SW480 (cell line): ENCODE measurements around the gene RERG.

Source experiments
- DNase-seq: peaks from one replicate; pipeline ENCODE4 v3.0.0-alpha.2; 2016; ENCODE audit warnings: low spot score

Gene RERG, protein sequence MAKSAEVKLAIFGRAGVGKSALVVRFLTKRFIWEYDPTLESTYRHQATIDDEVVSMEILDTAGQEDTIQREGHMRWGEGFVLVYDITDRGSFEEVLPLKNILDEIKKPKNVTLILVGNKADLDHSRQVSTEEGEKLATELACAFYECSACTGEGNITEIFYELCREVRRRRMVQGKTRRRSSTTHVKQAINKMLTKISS

DNA sequence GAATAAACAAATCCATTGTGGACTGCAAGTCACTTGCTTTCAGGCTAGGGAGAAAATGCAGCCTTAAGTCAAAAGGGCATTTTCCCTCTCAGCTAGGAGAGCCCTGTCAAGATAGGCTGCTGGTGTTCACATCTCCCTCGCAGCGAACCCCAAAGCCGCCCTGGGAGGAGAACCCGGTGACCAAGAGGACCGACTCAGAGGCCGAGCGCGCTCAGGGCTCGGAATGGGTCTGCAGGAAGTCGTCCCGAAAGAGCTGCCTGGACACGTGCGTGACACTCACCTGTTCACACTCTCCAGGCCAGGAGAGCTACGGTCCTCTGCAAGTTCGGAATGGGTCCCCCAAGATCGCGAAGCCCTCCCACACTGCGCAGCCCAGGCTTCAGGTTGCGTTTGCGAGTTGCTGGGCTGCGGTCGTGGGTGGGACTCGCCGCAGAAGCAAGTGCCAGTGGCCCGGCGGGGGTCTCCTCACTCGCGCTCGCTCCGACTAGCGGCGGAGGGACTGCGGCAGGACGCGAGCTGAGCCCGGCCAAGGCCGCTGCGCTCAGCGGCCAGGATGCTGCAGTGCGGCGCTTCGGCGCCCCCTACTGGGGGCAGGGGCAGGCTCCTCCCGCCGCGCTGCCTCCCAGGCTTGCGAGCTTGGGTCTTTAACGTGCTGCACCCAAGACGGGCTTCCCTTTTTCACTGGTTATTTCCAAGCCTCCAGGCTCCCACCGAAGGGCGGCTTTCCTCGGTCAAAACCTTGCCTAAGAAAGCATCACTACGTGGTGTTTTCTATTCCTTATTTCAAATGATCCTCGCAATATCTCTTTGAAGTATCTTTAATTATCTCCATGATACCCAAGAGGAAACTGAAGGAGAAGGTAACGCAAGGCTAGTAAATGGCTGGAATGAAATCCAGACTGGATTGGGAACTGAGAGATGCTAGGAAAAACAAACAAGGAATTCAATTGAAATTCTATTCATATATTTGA, at the start of gene RERG:
Gene RERG (minus strand): TSS at position 503 of the 971 bp plus-strand sequence. CDS start 3,928 bp downstream, outside the sequence.
- DNase-seq = peak; percentile 12

DNA sequence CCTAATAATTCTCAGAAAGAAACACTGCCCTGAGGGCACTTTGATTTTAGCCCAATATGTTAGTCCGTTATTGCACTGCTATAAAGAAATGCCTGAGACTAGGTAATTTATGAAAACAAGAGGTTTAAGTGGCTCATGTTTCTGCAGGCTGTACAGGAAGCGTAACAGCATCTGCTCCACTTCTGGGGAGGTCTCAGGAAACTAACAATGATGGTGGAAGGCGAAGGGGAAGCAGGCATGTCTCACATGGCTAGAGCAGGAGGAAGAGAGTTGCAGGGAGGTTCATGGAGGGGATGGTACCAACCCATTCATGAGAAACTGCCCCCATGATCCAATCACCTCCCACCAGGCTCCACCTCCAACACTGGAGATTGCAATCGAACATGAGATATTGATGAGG, 49.4 kb upstream of the RERG start:
- DNase-seq = no peak

DNA sequence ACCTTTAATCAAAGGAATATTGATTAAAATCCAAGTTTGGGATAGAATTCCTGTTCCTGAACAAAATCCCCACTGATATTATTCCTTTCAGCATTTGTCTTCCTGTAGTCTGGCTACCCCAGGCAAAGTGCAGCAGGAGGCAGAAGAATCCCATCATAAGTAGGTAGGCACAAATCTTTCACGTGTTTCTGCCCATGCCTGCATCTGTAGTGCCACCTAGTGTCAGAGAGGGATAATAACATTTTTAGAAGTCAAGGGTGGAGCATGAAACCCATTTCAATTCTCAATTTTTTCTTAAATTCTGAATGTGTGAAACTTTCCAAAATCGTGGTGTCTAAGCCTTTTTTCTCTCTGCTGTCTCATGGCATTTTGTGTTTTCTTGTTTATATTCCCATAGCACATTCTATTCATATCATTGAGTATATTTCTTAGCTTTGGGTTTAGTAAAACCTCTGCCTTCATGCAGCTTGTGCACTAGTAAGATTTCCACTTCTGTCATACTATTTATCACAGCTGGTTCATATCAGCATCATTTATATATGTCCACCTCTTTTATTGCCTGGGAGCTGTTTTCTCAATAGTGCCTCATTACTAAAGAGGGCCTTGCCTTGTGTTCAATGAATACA, 47.8 kb upstream of the RERG start:
- peak; percentile 87 for DNase-seq

DNA sequence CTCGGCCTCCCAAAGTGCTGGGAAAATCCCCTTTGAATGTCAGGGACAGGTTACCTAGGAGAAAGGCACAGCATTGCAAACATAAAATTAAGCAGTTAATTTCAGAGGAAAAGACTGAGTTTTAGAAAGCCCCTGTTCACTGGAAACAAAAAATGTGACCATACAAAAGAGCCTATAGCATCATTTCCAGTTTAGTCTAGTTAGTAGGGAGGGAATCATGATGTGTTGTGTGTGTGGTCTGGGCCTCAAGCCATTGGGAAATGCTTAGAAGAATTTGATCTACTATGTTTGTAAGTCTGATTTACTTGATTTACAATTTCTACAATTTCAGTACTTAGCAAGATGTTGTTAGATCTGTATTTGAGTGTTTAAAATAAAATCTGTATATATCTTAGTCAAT, 47.1 kb upstream of the RERG start:
- DNase-seq = no peak

DNA sequence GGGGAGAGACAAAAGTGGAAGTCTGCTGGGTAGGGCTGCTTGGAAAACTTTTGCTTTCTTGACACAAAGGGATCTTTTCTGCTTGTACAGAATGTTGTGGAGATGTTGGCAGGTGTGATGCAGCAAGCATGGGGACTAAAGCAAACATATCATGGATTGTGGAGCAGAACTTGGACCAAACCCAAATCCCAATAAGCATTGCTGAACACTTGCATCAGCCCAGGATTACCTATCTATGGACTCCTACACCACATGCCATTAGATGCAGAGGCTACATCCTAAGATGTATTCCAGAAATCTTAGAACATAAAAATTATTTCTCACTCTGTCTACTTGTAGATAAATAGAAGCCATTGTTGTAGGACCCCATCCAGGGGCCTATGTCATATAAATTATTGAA, 44.7 kb upstream of the RERG start:
- DNase-seq = peak; percentile 17

DNA sequence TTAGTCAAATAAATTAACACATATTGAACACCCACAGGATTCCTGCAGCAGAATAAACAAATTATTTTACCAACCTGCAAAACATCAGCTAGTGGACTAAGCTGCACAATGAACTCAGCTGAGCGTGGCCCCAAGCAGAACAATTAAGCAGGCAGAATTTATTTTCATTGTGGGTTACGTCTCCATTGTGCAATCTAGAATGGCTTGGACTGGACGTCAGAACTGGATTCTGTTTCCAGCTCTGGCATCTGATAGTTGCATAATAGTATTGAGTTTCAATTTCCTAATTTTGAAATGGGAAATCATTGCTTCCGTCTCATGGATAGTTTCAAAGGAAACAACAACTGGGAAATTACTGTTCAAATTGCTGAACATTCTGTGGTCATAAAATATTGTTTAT, 35.5 kb upstream of the RERG start:
- DNase-seq = no peak

DNA sequence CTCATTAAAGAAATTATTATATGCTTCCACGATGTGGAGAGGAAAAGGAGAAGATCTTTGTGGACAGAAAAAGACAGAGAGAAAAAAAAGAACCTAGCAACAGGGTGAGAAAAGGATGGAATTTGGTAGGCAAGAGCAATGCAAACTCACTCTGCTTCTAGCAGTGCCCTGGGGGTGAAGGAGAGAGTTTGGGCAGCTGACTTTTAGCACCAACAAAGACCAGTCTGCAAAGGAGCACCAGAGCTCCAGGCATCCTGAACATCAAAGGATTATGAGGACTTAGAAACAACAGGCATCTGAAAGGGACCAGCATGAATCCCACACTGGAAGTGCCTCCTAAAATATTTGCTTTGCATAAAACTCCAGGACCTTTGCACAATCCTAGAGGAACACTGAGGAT, 32.8 kb upstream of the RERG start:
- DNase-seq = no peak

DNA sequence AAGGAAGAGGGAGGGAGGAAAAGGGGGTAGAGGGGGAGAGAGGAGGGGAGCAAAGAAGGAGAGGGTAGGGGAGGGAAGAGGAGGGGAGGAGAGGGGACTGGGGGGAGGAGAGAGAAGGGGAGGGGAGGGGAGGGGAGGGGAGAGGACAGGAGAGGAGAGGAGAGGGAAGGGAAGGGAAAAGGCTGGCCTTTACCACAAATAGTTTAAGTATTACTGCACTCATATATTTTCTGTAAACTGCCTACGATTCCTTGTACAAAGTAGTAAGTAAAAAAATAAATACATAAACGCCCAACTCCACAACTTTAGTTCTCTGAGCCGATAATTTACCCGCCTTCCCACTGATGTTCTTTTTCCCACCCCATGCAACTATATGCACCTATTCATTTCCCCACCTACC, 23.7 kb upstream of the RERG start:
- no peak for DNase-seq

DNA sequence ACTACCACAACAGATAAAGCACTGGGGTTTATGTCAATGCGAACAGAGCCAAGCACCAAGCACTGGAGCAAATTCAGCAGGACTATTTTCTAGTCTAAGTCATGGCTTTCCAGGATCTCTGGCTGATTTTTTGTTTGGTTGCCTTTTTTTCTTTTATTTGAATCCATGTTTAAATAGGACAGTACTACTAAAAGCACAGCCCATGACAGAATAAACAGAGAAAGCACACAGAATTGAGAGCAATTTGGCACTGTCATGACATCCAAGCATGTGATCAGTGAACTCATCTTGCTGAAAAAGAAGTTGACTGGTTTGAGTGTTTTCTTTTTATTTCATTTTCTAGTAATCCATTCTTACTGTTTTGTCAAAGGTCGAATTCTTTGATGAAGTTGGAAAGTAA, 23.1 kb upstream of the RERG start:
- no peak for DNase-seq

DNA sequence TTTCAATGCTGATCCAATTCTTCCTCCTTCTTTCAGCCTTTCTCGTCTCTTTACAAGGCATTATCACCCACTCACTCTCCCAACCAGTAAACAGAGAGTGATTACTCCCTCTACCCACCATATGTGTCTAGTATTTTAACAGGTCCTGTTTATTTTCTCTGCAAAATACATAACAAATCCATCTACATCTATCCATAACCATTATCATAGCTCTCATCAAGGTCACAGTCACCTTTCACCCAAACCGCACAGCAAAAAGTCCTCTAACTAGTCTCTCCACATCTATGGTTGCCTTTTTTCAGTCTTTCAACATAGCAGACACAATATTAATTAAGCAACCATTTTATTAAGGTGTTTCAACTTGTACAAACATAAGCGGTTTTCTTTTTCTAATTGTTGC, 21.9 kb upstream of the RERG start:
- DNase-seq = no peak

DNA sequence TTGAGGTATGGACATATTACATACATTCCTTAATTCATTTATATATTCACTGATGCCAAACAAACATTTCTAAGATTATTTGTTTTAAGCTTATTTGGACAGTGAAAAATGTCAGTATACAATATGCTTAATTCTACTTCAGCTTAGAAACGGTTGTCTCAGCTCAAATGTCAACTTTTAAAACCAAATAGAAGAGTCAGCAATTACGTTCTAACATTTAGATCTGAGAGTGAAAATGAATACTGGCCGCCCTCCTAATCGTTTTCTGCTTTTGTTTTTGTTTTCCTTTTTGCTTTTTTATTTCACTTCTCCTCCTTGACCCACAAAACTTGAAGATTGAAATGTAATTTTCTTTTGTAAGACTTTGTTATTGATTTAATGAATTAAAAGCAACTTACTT, 19.7 kb upstream of the RERG start:
- DNase-seq = no peak

DNA sequence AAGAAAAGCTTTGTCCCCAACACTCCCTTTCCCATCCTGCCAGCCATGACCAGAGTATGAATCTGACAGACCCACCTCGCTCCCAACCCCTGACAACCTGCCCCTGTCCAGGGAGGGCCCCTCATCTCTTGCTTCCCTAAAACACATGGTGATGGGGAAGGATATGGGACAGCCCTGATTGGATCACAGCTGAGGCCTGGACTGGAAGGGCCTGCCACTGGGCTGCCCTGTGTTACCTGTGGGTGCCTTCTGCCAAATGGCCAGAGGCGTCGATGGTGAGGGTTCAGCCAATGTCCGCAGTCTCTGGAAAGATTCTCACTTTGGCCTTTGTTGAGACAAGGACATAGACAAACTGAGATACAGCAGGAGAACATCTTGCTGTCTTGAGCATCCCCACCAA, 13.3 kb upstream of the RERG start:
- DNase-seq = no peak

DNA sequence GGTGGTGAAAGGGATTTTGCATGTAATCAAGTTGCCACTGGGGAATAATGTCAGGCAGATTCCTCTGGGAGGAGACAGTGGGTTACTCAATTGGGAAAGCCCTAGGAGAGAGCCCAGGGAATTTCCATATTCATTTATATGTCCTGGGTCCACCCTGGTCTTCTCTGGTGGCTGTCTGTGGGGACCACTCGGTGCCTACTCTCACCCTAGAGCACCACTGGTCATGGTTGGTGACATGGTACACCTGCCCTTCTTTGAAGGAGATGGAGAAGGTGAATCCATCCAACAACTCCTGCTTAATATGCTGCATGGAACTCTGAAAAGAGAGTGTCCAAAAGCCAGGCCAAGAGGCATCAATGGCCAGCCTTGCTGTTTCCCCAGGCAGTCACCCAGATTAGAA, 12.8 kb upstream of the RERG start:
- DNase-seq = no peak

DNA sequence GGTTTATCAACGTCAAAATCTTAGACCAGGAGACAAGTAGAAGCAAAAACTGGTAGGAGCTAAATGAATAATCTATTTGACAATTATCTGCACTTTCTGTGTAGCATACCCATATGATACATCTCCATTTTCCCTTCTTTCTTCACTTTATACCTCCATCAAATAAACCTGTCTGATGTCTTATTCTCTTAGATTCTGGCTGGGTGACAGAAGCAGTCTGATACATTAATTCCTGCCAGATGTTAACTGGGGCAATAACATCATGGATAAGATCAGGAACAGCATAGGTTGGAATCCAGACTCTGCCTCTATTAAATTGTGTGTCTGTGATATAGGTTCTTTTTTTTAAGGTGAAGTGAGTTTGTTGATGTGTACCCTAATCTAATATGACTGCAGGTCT, 11.7 kb upstream of the RERG start:
- no peak for DNase-seq

DNA sequence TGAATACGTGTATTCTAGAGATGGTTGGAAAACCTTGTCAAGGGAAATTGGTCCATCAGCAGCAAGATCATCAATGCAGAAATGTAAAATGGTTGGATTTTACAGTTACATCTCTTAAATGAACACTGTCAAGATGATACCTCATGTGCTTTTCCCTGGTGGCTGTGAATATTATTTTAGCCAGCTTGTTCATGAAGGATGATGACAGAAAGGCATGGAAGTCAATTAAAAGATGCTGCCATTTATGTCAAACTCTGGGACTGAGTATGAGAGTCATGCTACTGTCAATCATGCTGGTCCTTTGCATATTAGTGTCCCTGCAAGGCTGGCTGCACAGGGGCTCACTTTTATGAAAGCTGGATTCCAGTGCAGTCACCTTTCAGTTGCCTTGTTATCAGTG, 10.3 kb upstream of the RERG start:
- no peak for DNase-seq

DNA sequence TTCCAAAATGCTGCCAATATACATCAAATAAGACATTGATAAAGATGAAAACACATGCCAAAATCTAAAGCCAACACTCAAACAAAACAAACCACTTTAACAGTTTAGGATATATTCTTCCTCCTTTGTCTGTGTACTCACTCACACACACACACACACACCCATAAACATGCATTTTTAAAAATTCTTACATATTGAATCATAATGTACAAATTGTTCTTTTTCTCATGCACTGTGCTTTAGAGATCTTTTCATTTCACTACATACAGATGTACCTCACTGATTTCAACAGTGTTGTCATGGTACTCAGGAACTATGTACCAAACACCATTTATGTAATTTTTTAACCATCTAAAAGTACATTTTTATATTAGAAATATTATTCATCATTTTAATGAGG, 9.5 kb upstream of the RERG start:
- no peak for DNase-seq

DNA sequence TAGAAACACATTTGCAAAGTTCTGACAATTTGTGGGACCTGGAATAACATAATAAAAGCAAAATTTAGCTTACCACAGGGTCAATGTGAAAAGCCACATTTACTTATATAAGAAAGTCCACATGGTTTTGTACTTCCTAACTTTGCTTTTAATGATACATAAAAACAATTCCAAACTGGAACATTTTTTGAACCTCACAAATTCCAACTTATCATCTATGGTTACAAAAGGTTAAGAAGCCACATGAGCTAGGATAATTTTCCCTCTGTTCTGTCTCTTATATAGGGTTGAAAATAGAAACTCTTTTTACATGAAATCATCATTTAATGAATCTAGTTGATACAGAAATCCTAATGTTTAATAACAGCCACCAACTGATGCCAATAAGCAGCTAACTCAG, 8.9 kb upstream of the RERG start:
- no peak for DNase-seq

DNA sequence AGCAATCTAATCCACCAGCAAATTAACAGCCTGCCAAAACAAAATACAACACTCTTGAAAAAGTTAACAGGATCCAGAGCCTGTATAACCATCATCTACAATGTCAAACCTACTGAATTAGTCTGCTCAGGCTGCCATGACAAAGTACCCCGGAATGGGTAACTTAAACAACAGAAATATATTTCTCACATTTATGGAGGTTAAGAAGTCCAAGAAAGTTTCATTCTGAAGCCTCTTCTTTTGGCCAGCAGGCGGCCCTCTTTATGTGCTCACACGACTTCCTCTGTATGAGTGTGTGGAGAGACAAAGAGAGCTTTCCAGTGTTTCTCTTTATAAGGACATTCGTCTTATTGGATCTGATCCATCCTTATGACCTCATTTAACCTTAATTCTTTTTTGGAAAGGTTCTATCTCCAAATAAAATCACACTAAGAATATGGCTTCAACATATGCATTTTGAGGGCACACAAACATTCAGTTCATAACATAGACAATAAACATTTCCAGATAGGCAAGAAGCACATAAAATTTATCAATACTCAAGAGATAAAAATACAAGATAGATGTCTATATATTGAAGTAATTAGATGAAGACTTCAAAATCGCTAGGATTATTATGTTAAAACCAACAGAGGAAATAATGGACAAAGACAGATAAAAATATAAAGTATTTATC, 5.9 kb upstream of the RERG start:
- peak; percentile 15 for DNase-seq

DNA sequence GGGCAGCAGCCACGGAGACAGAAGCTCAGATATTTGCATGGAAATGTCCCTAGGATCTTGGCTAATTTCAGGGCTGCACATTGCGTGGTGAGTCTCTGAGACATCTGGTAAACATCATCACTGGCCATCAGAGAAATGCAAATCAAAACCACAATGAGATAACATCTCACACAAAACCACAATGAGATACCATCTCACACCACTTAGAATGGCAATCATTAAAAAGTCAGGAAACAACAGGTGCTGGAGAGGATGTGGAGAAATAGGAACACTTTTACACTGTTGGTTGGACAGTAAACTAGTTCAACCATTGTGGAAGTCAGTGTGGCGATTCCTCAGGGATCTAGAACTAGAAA, 4.6 kb upstream of the RERG start:
- DNase-seq = peak; percentile 16

DNA sequence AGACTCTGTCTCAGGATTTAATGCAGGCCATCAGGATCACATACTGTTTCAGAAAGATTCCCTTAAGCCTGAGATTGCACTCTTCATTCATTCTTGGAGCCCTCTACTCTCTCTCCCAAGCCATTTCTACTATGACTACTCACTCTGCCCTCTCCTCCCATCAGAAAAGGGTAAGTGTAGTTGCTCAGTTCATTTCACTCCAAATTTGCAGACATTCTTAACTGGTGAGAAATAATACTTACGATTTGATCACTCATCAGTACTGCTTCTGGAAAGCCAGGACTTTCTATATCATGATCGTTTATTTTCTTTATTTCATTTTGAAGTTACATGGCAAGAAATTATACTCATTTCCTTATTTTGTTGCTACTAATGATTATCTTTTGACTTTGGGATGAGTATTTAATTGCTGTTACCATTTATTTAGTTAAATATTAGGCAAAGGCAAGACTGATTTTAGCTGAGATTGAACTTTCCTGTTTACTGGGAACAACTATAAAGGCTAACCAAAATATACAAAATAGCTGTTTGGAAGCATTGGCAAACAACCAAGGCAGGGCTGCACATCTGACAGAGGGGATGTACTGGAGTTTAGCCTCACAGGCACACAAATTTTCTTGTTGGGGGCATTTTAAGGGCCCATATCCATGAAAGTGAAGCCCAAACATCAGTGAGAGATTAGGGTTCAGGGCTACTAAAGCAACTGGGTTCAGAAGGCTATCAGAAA, 4.1 kb upstream of the RERG start:
- no peak for DNase-seq

DNA sequence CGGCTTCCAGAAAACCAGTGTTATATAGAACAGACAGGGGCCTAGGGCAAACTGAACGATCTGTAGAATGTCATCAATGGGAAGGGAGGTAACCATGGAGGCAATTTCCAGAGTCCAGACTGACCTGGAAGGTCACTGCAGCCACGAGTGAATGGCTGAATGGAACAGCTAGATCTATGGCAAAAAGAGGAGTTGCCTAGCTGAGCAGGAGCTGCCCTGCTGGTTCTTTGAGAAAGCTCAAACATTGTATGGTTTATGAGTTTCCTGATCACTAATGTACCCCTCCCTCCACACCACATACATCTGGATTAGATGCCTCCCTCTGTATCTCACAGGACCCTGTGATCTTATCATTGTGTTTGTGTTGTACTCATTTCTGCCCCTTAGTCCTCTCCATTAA, 1.0 kb upstream of the RERG start:
- DNase-seq = no peak

DNA sequence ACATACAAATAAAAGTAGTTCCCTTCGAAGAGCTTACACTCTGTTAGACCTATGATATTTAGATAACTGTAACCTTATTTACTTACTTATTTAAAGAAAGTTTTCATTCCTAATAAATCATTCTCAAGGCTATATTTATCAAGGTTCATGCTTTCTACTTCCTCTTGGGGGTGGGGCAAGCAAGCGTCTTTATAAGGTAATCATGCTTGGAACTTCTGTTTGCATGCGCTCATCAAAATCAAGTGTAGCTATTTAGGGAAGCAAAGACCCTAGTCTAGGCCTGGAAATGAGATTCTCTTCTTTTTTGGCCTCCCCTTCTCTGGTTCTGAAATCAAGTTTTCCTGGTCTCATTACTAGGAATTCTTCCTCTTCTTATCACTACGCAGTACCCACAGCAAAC, 766 bp downstream of the RERG start:
- DNase-seq = no peak
